GM12891 (cell line): ENCODE data around the gene RFPL1.

ENCODE experiments used
- POLR2A ChIP-seq: IDR thresholded peaks from 2 replicates; pipeline ENCODE4 v1.6.1; 2011; ENCODE audit warnings: low read depth, low read length, control low read depth
- POLR2AphosphoS5 ChIP-seq: IDR thresholded peaks from 2 replicates; pipeline ENCODE4 v1.6.1; 2011; ENCODE audit warnings: low read depth, low read length, control low read depth
- TAF1 ChIP-seq: IDR thresholded peaks from 2 replicates; pipeline ENCODE4 v1.6.1; 2011; ENCODE audit warnings: low read depth, low read length, control low read depth

GRCh38 chr22:29435236-29436136 is 2.9 kb upstream of the RFPL1 start:
- no peak for TF ChIP-seq TAF1
- TF ChIP-seq POLR2A: no peak
- TF ChIP-seq POLR2AphosphoS5: no peak
